Neural cell (in vitro differentiated cells): ENCODE data around the gene MACROH2A1.

Source experiments
- RAD21 ChIP-seq: fragments of 450-650 bp; conservative IDR thresholded peaks from 2 replicates; pipeline ENCODE4 v1.6.1; 2014; ENCODE audit warnings: antibody characterized with exemption, mild to moderate bottlenecking, moderate library complexity
- TAF1 ChIP-seq: IDR thresholded peaks from 2 replicates; pipeline ENCODE4 v1.6.1; 2012; ENCODE audit warnings: low read depth

DNA sequence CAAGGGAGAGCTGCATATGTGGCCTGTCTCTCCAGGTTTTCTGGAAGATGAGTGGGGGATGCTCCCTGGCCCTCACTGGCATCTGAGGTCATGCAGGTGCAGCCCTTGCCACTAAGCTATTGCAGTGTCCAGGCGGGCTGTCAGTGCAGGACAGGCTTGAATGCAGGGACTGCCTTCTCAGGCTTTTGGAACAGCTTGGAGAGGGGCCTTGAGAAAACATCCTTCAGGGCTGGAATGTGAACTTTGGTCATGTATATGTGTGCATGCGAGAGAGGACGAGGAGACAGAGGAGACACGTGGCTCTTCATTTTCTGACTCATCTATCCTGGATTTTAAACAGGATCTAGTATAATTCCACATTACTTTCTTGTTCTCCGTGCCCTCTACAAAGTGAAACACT, 90.3 kb downstream of the MACROH2A1 start:
- TF ChIP-seq TAF1 (no peak), RAD21 (no peak)
